HG03175 (cell line): Measurements from ENCODE around the gene B4GALT5.
"Not testable (repeated sequence)": the region's sequence is repeated elsewhere in the genome, so short reads cannot be mapped to it uniquely, and the experiment has no call there.

ENCODE experiments used
- ATAC-seq: cut with Tn5 transposase; IDR thresholded peaks from one replicate; pipeline ENCODE4 v1.9.1; 2021; ENCODE audit warnings: mild to moderate bottlenecking, moderate library complexity; ENCODE audit not compliant: unreplicated experiment

The B4GALT5 gene

GRCh38 chr20:49611539-49612126 lies 102.0 kb downstream of the B4GALT5 start:
- ATAC-seq, result not testable (repeated sequence)

GRCh38 chr20:49610691-49611538 lies 102.8 kb downstream of the B4GALT5 start:
- peak; percentile 64 for ATAC-seq

GRCh38 chr20:49608752-49609670 lies 104.7 kb downstream of the B4GALT5 start:
- ATAC-seq, result peak; percentile 55

GRCh38 chr20:49607568-49607967 lies 106.1 kb downstream of the B4GALT5 start:
- ATAC-seq, result no peak

GRCh38 chr20:49603209-49603627 lies 110.5 kb downstream of the B4GALT5 start:
- ATAC-seq, result no peak

GRCh38 chr20:49602345-49603208 lies 111.1 kb downstream of the B4GALT5 start:
- ATAC-seq, result no peak

GRCh38 chr20:49601153-49601924 lies 112.3 kb downstream of the B4GALT5 start:
- ATAC-seq, result no peak

- no peak for ATAC-seq
These were observed 113.9 kb downstream of the B4GALT5 start for GRCh38 chr20:49599746-49600113.

GRCh38 chr20:49597825-49598395 lies 115.8 kb downstream of the B4GALT5 start:
- ATAC-seq, result no peak

GRCh38 chr20:49595811-49596561 lies 117.7 kb downstream of the B4GALT5 start:
- no peak for ATAC-seq

GRCh38 chr20:49595346-49595745 lies 118.3 kb downstream of the B4GALT5 start:
- no peak for ATAC-seq

GRCh38 chr20:49594931-49595315 lies 118.8 kb downstream of the B4GALT5 start:
- no peak for ATAC-seq

- no peak for ATAC-seq
These were observed 119.3 kb downstream of the B4GALT5 start for GRCh38 chr20:49594143-49594930.

- ATAC-seq, result no peak
These were observed 120.1 kb downstream of the B4GALT5 start for GRCh38 chr20:49593466-49594142.

GRCh38 chr20:49592120-49592519 lies 121.6 kb downstream of the B4GALT5 start:
- ATAC-seq, result no peak

GRCh38 chr20:49591217-49591865 lies 122.3 kb downstream of the B4GALT5 start:
- ATAC-seq, result no peak
